Kidney (tissue), 14 donors: ENCODE measurements around the gene MYL3. TPM values are rescaled to one million over a fixed set of nuclear protein-coding genes. Genes with fewer than 3 reads are reported as not detected.

Experiments used
- DNase-seq, 5 donors: peaks; one replicate each; pipeline ENCODE4 v3.0.0-alpha.2; 2013 to 2020
- FAIRE-seq: peaks from 2 replicates; lab custom pipeline; 2012; peaks lifted over from hg19 to GRCh38; lab: Jason Lieb, UNC
- H3K27ac ChIP-seq, 2 donors: one replicate each; pipeline ENCODE4 v1.7.0; 2013; ENCODE audit warnings: low read depth in 2 of 2, low read length in 2 of 2, inconsistent platforms in 1 of 2
- H3K27me3 ChIP-seq: one replicate; pipeline ENCODE4 v1.7.1; 2013; ENCODE audit warnings: low read length, inconsistent platforms; ENCODE audit not compliant: control insufficient read depth, insufficient read depth
- H3K36me3 ChIP-seq, 3 donors: one replicate each; pipeline versions ENCODE4 v1.7.0 to v1.7.1; 2013; ENCODE audit warnings: low read length in 3 of 3, control low read depth in 1 of 3, inconsistent platforms in 1 of 3; ENCODE audit not compliant: insufficient read depth in 3 of 3, control insufficient read depth in 2 of 3
- H3K4me1 ChIP-seq, 3 donors: one replicate each; pipeline versions ENCODE4 v1.7.0 to v1.7.1; 2013; ENCODE audit warnings: low read length in 3 of 3, inconsistent platforms in 1 of 3, low read depth in 1 of 3; ENCODE audit not compliant: control insufficient read depth in 2 of 3, insufficient read depth in 2 of 3
- H3K4me3 ChIP-seq, 3 donors: one replicate each; pipeline versions ENCODE4 v1.7.0 to v1.8.1; 2013; ENCODE audit warnings: low read length in 3 of 3, control low read depth in 1 of 3, inconsistent platforms in 1 of 3
- H3K9ac ChIP-seq, 3 donors: one replicate each; pipeline versions ENCODE4 v1.7.0 to v1.7.1; 2013; ENCODE audit warnings: low read length in 3 of 3, control low read depth in 1 of 3, inconsistent platforms in 1 of 3
- H3K9me3 ChIP-seq, 3 donors: one replicate each; pipeline versions ENCODE4 v1.7.0 to v1.7.1; 2013; ENCODE audit warnings: low read length in 3 of 3, control low read depth in 1 of 3, inconsistent platforms in 1 of 3; ENCODE audit not compliant: control insufficient read depth in 2 of 3, insufficient read depth in 1 of 3
- intact Hi-C: fragments of 100-400 bp; cut with DNase I; formaldehyde crosslinking; loops from one replicate; pipeline ENCODE4 v1.11.1; 2022
- polyA plus RNA-seq: library from polyadenylated mRNA; stranded (reverse); fragments of 350-450 nt; fragmentation: Illumina TruSeq; extraction: RNeasy Lipid Tissue Mini Kit (QIAGEN cat#74804); gene quantifications from one replicate; pipeline ENCODE4 v1.2.3, GENCODE V29; 2014; ENCODE audit warnings: low read depth, low replicate concordance; ENCODE audit not compliant: insufficient read depth
- total RNA-seq: library from RNA; stranded (reverse); fragmentation: NEBNext Ultra II Directional; extraction: Animal tissue kit (Norgen Biotek cat#: 25700); gene quantifications from one replicate; pipeline ENCODE4 v1.2.1, GENCODE V29; 2021
- TF ChIP-seq, protein P1 (sequence below): IDR thresholded peaks from 3 replicates; pipeline ENCODE4 v1.5.1; 2012; ENCODE audit warnings: mild to moderate bottlenecking, moderate library complexity, borderline replicate concordance; ENCODE audit not compliant: insufficient read depth; ENCODE audit errors: extremely low read depth
- donor health status: control.
- donor health status: control.
- donor health status: control.
- donor health status: control.
- donor health status: control.
- donor health status: DM: yes; HTN: yes; CAD: no.
- donor health status: Normal renal cell carcinoma (clear cell type).

Gene MYL3
- total and polyA plus RNA-seq, 2 donors from 2014 or later = 41.3 to 81.9 TPM

- TF ChIP-seq, protein P1, sequence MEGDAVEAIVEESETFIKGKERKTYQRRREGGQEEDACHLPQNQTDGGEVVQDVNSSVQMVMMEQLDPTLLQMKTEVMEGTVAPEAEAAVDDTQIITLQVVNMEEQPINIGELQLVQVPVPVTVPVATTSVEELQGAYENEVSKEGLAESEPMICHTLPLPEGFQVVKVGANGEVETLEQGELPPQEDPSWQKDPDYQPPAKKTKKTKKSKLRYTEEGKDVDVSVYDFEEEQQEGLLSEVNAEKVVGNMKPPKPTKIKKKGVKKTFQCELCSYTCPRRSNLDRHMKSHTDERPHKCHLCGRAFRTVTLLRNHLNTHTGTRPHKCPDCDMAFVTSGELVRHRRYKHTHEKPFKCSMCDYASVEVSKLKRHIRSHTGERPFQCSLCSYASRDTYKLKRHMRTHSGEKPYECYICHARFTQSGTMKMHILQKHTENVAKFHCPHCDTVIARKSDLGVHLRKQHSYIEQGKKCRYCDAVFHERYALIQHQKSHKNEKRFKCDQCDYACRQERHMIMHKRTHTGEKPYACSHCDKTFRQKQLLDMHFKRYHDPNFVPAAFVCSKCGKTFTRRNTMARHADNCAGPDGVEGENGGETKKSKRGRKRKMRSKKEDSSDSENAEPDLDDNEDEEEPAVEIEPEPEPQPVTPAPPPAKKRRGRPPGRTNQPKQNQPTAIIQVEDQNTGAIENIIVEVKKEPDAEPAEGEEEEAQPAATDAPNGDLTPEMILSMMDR = no peak
- DNase-seq (peak in 2 of 5 donors; percentile 57 to 66), FAIRE-seq (no peak)
- Histone ChIP-seq H3K4me3 (no peak overlapping the region), H3K9me3 (no peaks in the 10 kb centered on the region), H3K36me3 (no peaks in the 10 kb centered on the region), H3K27ac (peak overlapping the region in 1 of 2 donors; percentile 32), H3K4me1 (peaks cover 0 to 23% (median 14%) of the 10 kb centered on the region in 3 donors), H3K27me3 (no peaks in the 10 kb centered on the region), H3K9ac (peak overlapping the region in 1 of 3 donors; percentile 51)
- intact Hi-C loops = no loop called here
Observed at GRCh38 chr3:46861605-46862368, 1.5 kb downstream of the MYL3 start.

DNA sequence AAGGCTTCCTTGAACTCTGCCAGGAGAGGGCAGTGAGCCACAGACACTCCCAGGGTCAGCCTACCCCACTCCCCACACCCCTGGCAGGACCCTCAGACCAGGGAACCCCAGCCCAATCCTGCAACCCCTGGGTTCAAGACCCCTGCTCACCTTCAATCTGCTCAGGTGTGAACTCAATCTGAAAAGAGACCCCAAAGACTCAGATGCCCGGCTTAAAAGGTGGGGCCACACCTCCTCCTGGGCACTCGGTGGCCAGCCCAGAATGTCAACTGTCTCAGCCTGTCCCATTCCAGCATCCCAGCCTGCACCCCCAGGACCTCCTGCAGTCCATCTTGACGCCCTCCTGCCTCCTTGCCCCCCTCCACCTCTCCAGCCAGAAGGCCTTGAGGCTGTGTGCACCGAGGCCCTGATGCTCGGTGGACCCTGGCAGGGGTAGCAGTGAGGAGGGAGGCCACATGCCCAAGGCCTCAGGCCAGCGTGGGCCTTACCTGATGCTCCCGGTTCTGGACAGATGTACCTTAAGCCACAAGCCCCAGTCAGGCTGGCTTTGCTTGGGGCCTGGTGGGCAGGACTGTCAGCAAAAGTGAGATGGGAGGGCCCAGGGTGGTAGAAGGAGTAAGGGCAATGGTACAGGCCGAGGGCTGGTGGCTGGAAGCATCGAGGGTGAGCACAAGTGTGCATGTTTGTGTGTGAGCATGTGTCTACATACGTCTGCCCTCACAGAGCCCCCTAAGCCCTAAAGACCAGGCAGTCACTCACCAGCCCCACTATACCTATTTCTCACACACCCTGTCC is 2.2 kb downstream of the MYL3 start:
- H3K36me3 ChIP-seq = no peaks in the 10 kb centered on the region
- H3K4me1 ChIP-seq = peaks cover 0 to 23% (median 13%) of the 10 kb centered on the region in 3 donors
- H3K4me3 ChIP-seq = no peak overlapping the region
- H3K27me3 ChIP-seq = no peaks in the 10 kb centered on the region
- intact Hi-C loops = no loop called here
- no peaks in the 10 kb centered on the region for H3K9me3 ChIP-seq
- TF ChIP-seq, protein P1 = no peak
- DNase-seq (peak in 2 of 5 donors; percentile 34 to 59), FAIRE-seq (no peak)
- peak overlapping the region in 1 of 2 donors; percentile 32 for H3K27ac ChIP-seq
- peak overlapping the region in 1 of 3 donors; percentile 51 for H3K9ac ChIP-seq

DNA sequence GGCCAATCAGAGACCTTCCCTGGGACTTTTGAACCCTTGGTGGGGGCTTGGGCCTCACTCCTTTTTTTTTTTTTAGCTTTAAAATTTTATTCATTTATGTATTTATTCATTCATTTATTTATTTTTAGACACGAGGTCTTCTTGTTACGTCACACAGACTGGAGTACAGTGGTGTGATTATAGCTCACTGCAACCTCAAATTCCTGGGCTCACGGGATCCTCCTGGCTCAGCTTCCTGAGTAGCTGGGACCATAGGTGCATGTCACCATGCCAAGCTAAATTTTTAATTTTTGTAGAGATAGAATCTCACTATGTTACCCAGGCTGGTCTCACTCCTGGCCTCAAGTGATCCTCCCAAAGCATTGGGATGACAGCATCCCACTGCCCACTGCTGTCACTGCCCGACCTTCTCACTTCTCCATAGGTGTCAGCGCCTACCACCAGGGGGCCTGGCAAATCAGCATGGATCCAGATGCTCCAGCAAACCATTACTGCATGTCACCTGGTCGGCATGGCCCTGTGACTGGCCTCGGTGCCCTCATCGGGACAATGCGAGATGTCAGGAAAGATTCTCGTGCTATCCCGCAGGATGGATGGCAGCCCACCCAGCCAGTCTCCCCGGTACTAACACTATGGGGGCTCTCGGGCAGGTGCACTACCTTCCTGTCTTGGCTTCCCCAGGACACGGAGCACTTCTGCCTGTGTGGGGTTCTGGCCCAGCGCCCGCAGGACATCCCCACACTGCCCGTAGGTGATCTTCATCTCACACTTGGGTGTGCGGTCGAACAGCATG is 3.0 kb downstream of the MYL3 start:
- Histone ChIP-seq H3K27ac (no peak overlapping the region), H3K9me3 (no peaks in the 10 kb centered on the region), H3K27me3 (no peaks in the 10 kb centered on the region), H3K9ac (no peak overlapping the region), H3K4me1 (peaks cover 0 to 20% (median 13%) of the 10 kb centered on the region in 3 donors), H3K36me3 (no peaks in the 10 kb centered on the region), H3K4me3 (no peak overlapping the region)
- DNase-seq = peak in 3 of 5 donors; percentile 37 to 72 (median 70)
- intact Hi-C loops = no loop called here
- TF ChIP-seq, protein P1 = no peak
- FAIRE-seq = no peak
